HG03196 (cell line): Measurements from ENCODE around the gene LRRTM2.
"Not testable (repeated sequence)": the region's sequence is repeated elsewhere in the genome, so short reads cannot be mapped to it uniquely, and the experiment has no call there.

ENCODE experiments used
- ATAC-seq: cut with Tn5 transposase; IDR thresholded peaks from one replicate; pipeline ENCODE4 v1.9.1; 2021; ENCODE audit not compliant: unreplicated experiment

LRRTM2 gene

DNA sequence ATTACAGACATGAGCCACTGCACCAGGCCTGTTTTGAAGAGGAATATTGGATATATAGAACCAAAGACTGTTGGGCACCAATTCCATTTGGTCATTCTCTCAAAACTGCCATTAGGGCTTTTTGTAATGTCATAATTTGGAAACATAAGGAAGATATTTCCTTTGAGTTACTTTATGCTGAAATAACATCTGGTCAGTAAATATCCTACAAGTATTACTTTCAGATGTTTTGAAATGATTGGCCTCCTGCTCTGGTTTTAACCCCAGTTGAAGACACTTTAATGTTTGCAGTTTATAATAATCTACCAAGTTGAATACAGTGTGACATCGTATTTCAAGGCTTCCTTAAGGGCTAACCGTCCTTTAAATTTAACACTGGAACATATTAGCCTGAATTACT, 33.6 kb downstream of the LRRTM2 start:
- ATAC-seq = no peak

DNA sequence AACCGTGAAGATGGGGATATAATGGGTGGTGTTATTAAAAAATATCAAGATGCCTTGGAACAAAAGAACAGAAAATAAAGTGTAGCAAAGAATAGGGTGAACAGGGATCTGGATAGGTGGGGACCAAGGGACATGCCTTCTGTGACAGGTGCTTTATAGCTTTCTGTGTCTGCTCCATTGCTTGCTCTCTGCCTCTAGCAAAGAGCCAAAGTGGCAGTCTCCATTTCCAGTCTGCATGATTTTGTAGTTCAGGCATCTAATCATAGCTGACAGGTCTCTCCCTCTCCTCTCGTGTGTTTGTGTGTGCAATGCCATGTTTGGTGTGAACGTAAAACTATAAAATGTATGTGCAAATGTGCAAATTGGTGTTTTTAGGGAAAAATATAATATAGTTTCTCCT, 35.0 kb downstream of the LRRTM2 start:
- no peak for ATAC-seq

DNA sequence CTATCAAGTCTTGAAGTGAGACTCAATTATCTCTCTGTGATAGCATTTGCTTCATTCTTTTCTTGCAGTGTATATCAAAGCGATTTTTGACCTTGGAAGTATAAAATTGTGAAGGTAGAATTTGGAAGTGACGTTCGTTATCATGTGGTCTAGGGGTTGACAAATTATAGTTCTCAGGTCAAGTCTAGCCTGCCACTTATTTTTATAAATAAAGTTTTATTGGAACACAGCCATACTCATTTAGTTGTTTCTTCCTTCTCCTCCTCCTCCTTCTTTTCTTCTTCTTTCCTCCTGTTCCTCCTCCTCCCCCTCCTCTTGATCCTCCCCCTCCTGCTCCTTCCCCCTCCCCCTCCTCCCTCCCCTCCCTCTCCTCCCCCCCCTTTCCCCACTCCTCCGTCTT, 38.0 kb downstream of the LRRTM2 start:
- no peak for ATAC-seq

GRCh38 chr5:138834853-138835252, 40.3 kb downstream of the LRRTM2 start:
- not testable (repeated sequence) for ATAC-seq

- ATAC-seq = no peak
Measured at GRCh38 chr5:138833726-138834480, 41.2 kb downstream of the LRRTM2 start.

DNA sequence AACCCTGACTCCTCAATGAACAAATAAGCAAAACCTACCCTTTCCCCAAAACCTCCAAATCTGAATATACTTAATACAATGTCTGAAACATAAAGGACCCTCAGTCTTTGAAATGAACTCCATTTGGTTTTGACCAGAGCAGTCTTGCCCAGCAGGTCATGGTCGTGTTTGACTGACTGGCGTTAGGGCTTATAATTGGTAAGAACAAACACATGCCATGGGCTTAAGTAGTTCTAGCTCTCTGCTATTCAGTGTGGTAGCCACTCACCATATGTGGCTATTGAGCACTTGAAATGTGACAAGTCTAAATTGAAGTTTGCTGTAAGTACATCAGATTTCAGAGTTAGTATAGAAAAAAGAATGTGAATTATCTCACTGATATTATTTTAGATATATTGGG, 42.1 kb downstream of the LRRTM2 start:
- no peak for ATAC-seq

- no peak for ATAC-seq
Measured at GRCh38 chr5:138832218-138832617, 42.9 kb downstream of the LRRTM2 start.

DNA sequence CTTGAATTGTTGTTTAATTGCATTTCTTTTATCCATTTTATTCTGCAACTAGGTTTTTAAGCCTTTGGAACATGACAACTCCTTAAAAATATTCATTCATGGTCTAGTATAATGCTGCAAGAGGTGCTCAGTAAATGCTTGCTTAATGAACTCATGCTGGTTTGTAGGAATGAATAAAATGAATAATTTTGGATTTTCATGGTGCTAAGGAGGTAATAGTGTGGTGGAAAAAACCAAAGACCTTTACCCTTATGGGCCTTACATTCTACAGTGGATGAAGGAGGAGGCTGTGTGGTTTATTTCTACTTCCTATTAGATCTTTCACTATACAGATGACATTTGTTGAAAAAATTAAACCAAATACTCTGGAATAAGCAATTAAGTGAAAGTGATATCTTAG, 43.4 kb downstream of the LRRTM2 start:
- no peak for ATAC-seq

DNA sequence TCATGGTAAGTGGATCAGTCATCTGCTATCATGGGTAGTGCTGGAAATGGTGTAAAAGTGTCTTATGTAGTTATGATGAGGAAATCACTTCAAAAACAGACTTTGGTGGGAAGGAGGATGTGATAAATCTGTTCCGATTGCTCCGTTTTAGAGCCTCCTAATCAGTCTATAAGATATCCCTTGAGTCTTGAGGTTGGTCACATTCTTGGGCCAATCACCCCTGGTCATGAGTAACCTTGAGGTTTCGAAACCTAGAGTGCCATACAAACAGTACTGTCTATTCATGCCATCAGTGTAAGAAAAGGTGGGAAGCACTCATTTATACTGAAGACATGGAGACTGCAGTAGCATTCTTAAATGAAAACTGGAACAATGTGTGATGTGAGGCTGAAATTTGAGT, 45.8 kb downstream of the LRRTM2 start:
- ATAC-seq = no peak

DNA sequence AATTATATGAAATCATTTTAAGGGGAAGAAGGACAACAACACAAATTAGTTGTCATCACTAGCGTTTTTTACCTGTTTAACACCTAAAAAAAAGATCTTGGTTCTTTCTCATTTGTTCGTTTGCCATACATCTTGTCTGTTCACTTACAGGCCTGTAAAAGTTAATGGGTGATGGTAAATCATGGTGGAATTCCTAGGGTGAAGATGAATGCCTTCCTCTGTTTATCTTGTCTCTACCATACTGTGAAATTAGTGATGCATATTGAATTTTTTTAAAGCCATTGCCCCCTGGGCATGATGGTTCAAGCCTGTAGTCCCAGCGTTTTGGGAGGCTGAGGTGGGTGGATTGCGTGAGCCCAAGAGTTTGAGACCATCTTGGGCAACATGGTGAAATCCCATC, 46.6 kb downstream of the LRRTM2 start:
- ATAC-seq = no peak

DNA sequence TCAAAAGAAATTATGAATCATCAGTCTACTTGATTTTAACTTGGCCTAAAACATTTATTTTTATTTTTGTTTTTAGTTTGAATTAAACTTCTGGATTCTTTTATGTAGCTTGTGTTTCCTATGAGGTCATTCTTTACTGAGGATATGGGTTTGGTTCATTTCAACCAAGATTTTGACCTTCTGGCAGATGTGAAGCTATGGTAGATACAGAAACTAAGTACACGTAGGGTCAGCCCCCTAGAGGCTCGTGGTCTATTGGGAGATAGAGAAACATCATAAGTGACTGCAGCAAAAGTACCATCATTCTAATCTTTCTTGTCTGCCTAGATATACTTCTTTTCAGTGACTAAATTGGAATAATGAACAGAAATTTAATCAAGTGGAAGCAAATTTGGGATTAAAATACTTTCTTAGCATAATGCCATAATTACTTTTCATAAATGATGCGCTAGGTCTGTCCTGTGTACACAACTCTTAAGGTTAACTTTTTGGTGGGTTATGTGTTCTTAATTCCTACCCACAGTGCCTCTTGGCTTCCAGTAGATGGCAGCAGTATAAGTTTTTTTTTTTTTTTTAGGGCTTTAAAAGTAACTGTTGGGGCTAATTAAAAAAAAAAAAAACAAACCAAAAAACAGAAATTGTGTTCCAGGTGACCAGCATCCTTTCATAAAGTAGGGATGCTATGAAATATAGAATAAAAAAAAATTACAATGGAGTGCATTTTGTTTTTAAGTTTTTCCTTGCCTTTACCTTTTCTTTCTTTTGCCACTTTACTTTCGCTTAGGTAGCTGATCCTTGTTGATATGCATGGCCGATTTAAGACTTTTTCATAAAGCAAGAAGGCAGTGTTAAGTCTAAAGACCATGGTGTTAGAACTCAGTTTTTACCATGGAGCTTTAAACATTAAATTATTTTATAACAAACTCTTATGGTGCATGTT, 49.9 kb downstream of the LRRTM2 start:
- ATAC-seq = no peak

GRCh38 chr5:138824516-138824915, 50.6 kb downstream of the LRRTM2 start:
- no peak for ATAC-seq

DNA sequence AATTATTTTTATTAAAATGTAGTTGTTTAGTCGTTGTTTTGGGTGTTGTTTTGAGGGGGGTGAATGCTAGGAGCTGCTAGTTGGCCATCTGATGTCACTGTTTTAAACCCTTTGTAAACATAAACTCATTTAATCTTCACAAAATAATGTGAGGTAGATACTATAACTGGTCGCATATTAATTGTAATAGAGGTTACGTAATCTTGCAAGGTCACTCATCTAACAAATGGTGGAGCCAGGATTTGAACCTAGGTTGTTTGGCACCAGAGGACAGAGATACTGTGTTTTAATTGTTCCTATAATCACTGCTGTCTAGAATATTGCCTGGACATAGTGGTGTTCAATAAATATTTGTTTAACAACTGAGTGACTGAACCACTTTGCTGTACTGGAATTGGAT, 54.4 kb downstream of the LRRTM2 start:
- ATAC-seq = no peak

DNA sequence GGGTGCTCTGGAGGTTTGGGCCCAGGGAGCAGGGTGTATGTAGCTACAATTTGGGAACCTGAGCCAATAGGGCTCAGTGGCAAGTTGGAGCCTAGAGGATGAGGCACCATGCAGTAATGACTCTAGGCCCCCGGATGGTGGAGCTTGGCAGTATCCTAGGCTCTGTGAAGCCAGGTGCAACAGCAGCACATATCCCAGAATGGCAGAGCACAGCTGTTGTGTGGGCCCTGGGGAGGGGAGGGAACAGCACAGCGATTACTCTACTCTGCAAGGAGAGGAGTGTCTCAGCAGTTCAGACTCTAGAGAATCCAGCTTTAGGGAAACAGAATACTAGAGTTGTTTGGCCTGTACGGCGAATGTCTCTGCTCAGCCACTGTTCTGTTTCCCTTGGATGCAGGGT, 56.1 kb downstream of the LRRTM2 start:
- no peak for ATAC-seq
